H7 (cell line): ENCODE data around the gene CATSPER4. TPM values are rescaled to one million over a fixed set of nuclear protein-coding genes. Genes with fewer than 3 reads are reported as not detected.
"Not testable (repeated sequence)": the region's sequence is repeated elsewhere in the genome, so short reads cannot be mapped to it uniquely, and the experiment has no call there.

Experiments used
- DNase-seq: peaks from one replicate; pipeline ENCODE4 v3.0.0; 2012
- H3K27me3 ChIP-seq: 2 replicates; pipeline ENCODE4 v1.6.0; 2011; ENCODE audit warnings: mild to moderate bottlenecking, low read length; ENCODE audit not compliant: control insufficient read depth, insufficient read depth
- H3K36me3 ChIP-seq: replicated peaks from 2 replicates; pipeline ENCODE4 v1.5.1; 2011; ENCODE audit warnings: low read length; ENCODE audit not compliant: control insufficient read depth, insufficient read depth
- H3K4me3 ChIP-seq: 2 replicates; pipeline ENCODE4 v1.5.1; 2011; ENCODE audit warnings: low read depth, mild to moderate bottlenecking, control low read depth, low read length, moderate library complexity; ENCODE audit not compliant: insufficient read depth
- total RNA-seq: library from RNA; depleted of rRNA; stranded (reverse); fragments of >200 nt; shearing (Covaris generic); gene quantifications from 2 replicates; pipeline ENCODE4 v1.2.3, GENCODE V29; 2014; rRNA removed

The CATSPER4 gene
- total RNA-seq, 1 experiment from 2014 or later = 0.10 TPM

DNA sequence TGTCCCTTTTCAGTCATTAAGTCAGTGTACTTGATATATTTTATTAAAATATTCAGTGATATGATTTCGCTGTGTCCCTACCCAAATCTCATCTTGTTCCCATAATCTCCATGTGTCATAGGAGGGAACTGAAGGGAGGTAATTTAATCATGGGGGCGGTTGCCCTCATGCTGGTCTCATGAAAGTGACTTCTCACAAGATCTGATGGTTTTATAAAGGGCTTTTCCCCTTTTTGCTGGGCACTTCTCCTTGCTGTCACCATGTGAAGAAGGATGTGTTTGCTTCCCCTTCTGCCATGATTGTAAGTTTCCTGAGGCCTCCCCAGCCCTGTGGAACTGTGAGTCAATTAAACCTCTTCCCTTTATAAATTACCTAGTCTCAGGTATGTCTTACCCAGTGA is 40.3 kb downstream of the CATSPER4 start:
- DNase-seq, H3K4me3 ChIP-seq, H3K27me3 ChIP-seq, H3K36me3 ChIP-seq: not testable (repeated sequence)

DNA sequence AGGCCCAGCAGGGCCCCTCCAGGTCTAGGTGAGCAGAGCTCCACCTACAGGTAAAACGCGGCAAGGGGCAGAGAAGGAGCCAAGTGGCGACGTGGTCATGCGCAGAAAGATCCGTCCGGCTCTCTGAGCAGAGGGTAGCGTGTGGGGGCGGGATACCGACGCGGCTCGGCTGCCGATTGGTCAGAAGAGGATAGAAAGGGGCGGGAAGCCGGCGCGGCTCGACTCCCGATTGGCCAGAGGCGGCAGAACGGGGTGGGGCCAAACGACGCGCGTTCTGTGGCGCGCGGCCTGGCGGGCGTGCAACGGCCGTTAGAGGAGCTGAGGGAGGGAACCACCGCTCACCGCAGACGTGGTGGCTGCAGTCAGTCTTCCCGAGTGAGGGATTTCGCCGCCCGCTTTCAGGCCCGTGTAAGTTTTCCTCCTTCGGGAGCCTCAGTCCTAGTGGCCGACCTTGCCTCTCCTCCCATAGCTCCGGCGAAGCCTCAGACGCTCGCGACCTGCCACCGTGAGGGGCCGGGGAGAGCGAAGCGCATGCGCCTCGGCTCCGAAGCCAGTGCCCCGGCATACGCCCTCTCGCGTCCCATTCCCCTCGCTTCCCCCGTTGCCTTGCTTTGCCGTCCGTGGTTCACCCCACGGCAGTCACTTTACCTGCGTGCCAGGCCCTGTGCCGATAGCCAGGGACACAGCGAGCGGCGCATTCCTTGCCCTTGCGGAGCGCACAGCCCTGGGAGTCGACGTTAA is 43.7 kb downstream of the CATSPER4 start, which contains the start of gene CEP85:
Gene CEP85, plus strand, starts transcription at position 298 of the 741 bp plus-strand sequence. CDS start 5,584 bp downstream, outside the sequence.
- peak; percentile 99 for DNase-seq
- Histone ChIP-seq H3K36me3 (no peaks in the 10 kb centered on the region), H3K27me3 (no peaks in the 10 kb centered on the region), H3K4me3 (peak within 1 kb of the TSS; percentile 80)

DNA sequence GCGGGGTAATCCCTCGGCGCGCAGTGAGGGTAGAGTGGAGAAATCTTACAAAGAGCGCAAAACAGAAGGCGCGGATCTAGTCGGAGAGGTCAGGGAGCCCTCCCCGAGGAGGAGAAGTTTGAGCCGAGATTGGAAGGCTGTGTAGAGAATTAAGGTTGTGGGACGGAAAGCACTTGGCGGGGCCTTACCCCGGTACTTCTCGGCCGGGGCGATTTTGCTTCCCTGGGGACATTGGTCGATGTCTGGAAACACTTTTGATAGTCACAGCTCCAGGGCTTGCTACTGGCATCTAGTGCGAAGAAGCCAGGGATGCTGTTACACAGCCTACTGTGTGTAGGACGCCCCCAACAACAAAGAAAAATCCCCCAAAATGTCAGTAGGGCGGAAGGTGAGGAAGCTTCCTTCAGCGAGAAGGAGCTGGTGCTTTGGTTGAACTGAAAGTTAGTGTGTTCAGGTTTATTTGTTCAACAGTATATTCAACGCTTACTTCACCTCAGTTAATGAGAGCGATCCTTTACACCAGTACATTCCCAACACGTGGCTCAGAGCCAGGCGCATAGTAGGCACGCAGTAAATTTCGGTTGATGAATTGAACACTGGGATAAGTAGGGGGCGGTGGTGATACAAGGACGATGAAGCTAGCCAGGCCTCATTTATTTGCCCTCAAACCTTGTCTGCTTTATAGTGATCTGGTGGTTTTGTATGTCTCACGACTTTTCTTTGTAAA is 44.4 kb downstream of the CATSPER4 start:
- DNase-seq = peak; percentile 68
- no peaks in the 10 kb centered on the region for H3K36me3 ChIP-seq
- no peaks in the 10 kb centered on the region for H3K27me3 ChIP-seq
- peak overlapping the region; percentile 80 for H3K4me3 ChIP-seq

DNA sequence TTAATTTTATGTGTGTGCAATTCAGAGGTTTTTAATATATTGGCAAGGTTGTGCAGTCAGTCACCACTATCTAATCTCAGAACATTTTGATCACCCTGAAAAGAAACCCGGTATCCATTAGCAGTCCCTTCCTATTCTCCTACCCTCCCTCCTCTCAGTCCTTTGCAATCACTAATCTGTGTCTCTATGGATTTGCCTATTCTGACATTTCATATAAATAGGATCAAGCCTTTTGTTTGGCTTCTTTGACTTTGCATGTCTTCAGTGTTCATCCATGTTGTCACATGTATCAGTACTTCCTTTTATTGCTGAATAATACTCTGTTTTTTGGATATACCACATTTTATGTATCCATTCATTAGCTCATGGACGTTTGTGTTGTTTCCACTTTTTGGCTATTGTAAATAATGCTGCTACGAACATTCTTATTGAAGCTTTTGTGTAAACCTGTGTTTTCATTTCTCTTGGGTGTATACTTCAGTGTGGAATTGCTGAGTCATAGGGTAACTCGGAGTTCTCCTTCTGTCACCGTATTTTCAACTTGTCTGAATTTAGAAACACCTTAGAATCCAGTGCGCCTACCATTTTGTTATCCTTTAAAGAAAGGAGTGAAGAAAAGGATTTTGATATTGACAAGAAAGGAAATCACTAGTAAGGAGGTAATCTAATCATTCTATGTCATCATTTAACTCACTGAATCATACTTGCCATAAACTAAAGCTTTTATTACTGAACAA is 47.0 kb downstream of the CATSPER4 start:
- Histone ChIP-seq H3K27me3 (no peaks in the 10 kb centered on the region), H3K4me3 (no peak overlapping the region), H3K36me3 (no peaks in the 10 kb centered on the region; the same call in 1 of the 2 replicates)
- no peak for DNase-seq

DNA sequence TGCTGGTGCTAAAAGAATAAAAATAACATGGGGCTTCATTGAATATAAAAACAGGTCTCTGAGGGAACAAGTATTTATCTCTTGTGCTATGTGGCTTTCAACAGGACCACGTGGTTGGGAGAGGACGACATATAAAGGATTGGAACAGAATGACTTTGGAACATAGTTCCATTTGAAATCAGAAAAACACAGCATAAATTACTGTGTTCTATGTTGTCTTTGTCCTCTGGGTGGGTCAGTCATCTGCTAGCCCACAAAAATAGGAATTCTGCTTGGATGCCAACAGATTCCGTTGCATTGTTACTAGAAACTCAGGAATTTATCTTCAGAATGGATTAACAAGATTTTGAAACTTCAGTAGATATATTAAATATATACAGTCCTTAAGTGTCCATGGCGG is 49.5 kb downstream of the CATSPER4 start:
- Histone ChIP-seq H3K4me3 (no peak overlapping the region), H3K27me3 (no peaks in the 10 kb centered on the region), H3K36me3 (peaks cover 4% of the 10 kb centered on the region)
- no peak for DNase-seq

Other genes with a start within 250 kb of the CATSPER4 start
- gene PAFAH2, start 192.5 kb upstream of the CATSPER4 start, total RNA-seq = 11.1 and 13.0 TPM in 2 replicates
- gene EXTL1, start 168.8 kb upstream of the CATSPER4 start, total RNA-seq = 0.38 and 1.1 TPM in 2 replicates
- gene SLC30A2, start 144.5 kb upstream of the CATSPER4 start, total RNA-seq = 0.17 TPM in 1 of 2 replicates, not detected in the other
- 0.07 and 0.11 TPM in 2 replicates for gene TRIM63, start 123.0 kb upstream of the CATSPER4 start, total RNA-seq
- gene PDIK1L, start 78.8 kb upstream of the CATSPER4 start, total RNA-seq = 5.9 and 6.0 TPM in 2 replicates
- 1.00 and 2.7 TPM in 2 replicates for gene FAM110D, start 31.5 kb upstream of the CATSPER4 start, total RNA-seq
- gene C1orf232, start 21.6 kb upstream of the CATSPER4 start, total RNA-seq = not detected in 2 replicates
- gene ZNF593, start 20.7 kb upstream of the CATSPER4 start, total RNA-seq = 32.8 and 59.0 TPM in 2 replicates
- 0.22 TPM in 1 of 2 replicates, not detected in the other for gene ZNF593OS, start 18.8 kb upstream of the CATSPER4 start, total RNA-seq
- 21.7 and 23.1 TPM in 2 replicates for gene CNKSR1, start 13.1 kb upstream of the CATSPER4 start, total RNA-seq
- gene CEP85, start 43.6 kb downstream of the CATSPER4 start, total RNA-seq = 60.1 and 69.7 TPM in 2 replicates
- 40.8 and 56.7 TPM in 2 replicates for gene SH3BGRL3, start 89.5 kb downstream of the CATSPER4 start, total RNA-seq
- 13.4 and 14.6 TPM in 2 replicates for gene UBXN11, start 116.0 kb downstream of the CATSPER4 start, total RNA-seq
- 5.1 and 8.3 TPM in 2 replicates for gene CD52, start 127.4 kb downstream of the CATSPER4 start, total RNA-seq
- gene CRYBG2, start 163.5 kb downstream of the CATSPER4 start, total RNA-seq = 7.9 and 8.7 TPM in 2 replicates
- gene ZNF683, start 182.1 kb downstream of the CATSPER4 start, total RNA-seq = not detected in 2 replicates
- 863 and 868 TPM in 2 replicates for gene LIN28A, start 220.2 kb downstream of the CATSPER4 start, total RNA-seq
- 52.9 and 60.0 TPM in 2 replicates for gene DHDDS, start 241.7 kb downstream of the CATSPER4 start, total RNA-seq